Stimulated activated CD8-positive, alpha-beta memory T cell treated with anti-CD3 and anti-CD28 coated beads, Interleukin-12 subunit alpha, Interleukin-12 subunit beta, amount 100 ng/mL, for 1 hour (primary cell): ENCODE measurements around the gene SAMD11.
"Not testable (repeated sequence)": the region's sequence is repeated elsewhere in the genome, so short reads cannot be mapped to it uniquely, and the experiment has no call there.

Experiments used
- DNase-seq: peaks from one replicate; pipeline ENCODE4 v3.0.0-alpha.2; 2020; ENCODE audit warnings: low read depth

SAMD11 gene

DNA sequence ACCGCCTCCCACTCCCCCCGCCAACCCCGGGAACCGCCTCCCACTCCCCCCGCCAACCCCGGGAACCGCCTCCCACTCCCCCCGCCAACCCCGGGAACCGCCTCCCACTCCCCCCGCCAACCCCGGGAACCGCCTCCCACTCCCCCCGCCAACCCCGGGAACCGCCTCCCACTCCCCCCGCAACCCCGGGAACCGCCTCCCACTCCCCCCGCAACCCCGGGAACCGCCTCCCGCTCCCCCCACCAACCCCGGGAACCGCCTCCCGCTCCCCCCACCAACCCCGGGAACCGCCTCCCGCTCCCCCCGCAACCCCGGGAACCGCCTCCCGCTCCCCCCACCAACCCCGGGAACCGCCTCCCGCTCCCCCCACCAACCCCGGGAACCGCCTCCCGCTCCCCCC lies 53.1 kb downstream of the SAMD11 start:
- DNase-seq, result not testable (repeated sequence)

- DNase-seq, result no peak
These were observed 54.5 kb downstream of the SAMD11 start for GRCh38 chr1:978069-978834.

DNA sequence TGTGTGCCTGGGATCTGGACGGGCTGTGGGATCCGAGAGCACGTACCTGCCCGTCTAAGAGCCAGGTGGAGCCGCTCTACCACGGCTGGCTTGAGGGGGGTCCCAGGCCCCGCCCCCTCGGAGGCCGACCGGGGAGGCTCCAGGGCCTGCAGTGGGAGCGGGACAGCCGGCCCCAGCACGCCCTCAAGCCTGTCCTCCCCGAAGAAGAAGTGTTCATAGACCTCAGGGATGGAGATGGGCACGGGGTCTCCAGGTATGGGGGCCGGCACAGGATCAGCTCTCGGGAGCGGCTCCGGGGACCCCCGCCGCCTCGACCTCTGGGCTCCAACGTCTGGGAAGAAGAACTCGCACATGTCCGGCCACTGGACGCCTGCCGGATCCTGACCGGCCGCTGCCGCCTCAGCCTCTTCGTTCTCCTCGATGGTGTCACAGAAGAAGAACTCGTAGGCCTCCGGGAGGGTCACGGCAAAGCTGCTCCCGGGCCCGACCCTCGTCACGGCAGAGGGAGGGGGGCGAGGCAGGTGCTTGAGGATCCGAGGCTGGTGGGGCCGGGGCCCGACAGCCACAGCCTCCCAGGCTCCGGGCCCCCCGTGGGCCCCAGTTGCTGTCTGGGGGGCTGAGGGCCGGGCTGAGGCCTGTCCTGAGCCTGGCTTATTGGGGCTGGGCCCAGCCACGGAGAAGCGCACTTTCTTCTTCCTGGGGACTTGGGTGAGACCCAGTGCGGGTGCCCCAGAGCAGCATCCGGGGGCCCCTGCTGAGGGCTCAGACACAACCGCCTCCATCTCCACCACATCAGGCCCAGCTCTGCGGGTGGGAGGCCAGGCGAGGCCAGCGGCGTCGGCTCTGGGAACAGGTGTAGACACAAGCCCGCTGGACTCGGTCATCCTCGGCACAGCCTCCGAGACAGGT lies 55.4 kb downstream of the SAMD11 start:
- no peak for DNase-seq

DNA sequence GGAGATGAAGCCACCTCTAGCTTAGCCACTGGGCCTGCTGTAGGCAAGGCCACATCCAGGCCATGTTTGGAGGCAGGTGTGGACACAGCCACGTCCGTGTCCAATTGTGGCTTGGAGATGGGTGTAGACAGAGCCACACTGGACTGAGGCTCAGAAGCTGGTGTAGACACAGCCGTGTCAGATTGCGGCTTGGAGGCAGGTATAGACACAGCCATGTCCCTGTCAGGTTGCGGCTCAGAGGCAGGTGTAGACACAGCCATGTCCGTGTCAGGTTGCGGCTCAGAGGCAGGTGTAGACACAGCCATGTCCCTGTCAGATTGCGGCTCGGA lies 56.0 kb downstream of the SAMD11 start:
- no peak for DNase-seq

DNA sequence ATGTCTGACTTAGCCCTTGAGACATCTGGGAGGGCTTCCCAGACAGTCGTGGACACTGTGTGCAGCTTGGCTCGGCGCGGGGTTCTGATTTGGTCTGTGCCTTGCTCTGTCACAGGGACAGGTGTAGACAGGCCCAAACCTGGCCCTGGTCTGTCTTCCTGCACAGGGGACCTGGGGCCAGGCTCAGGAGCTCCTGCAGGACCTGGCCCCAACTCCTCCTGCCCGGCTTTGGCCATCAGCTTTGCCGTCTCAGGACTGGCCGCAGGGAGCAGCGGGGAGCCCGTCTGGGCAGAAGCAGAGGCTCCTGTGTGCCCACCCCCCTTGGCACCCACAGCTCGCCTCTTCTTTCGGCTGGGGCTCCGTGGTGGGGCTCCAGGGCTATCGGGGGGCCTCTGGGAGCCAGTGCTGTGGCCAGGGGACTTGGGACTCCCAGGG lies 56.4 kb downstream of the SAMD11 start:
- no peak for DNase-seq

- DNase-seq, result no peak
These were observed 57.1 kb downstream of the SAMD11 start for GRCh38 chr1:980602-981395.

- DNase-seq, result no peak
These were observed 57.8 kb downstream of the SAMD11 start for GRCh38 chr1:981491-981954.

GRCh38 chr1:981955-982558 lies 58.3 kb downstream of the SAMD11 start, which contains the start of gene PERM1:
Gene PERM1, minus strand, starts transcription at chr1:982093. Its CDS starts 1,064 bp downstream, at chr1:981029.
- no peak for DNase-seq

- no peak for DNase-seq
These were observed 59.2 kb downstream of the SAMD11 start for GRCh38 chr1:982765-983436.

- DNase-seq, result peak; percentile 44
These were observed 60.2 kb downstream of the SAMD11 start for GRCh38 chr1:983798-984475.

DNA sequence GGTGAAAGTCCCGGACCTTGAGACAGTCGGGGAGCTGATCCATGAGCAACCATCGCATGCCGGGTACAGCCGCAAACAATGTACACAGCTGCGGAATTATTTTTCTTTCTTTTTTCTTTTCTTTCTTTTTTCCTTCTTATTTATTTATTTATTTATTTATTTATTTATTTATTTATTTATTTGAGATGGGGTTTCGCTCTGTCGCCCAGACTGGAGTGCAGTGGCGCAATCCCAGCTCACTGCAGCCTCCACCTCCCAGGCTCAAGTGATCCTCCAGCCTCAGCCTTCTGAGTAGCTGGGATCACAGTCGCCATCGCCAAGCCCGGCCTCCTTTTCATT lies 60.7 kb downstream of the SAMD11 start:
- no peak for DNase-seq

- DNase-seq, result no peak
These were observed 61.4 kb downstream of the SAMD11 start for GRCh38 chr1:985126-985525.

DNA sequence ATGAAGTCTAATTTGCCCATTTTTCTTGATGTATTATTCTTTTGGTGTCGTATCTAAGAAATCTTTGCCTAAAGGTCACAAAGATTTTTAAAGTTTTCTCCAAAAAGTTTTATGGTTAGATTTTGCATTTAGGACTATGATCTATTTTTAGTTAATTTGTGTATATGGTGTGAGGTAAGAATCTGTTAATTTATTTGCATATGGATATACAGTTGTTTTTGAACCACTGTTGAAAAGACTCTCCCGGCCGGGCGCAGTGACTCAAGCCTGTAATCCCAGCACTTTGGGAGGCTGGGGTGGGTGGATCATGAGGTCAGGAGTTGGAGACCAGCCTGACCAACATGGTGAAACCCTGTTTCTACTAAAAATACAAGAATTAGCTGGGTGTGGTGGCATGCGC lies 64.3 kb downstream of the SAMD11 start:
- DNase-seq, result not testable (repeated sequence)

DNA sequence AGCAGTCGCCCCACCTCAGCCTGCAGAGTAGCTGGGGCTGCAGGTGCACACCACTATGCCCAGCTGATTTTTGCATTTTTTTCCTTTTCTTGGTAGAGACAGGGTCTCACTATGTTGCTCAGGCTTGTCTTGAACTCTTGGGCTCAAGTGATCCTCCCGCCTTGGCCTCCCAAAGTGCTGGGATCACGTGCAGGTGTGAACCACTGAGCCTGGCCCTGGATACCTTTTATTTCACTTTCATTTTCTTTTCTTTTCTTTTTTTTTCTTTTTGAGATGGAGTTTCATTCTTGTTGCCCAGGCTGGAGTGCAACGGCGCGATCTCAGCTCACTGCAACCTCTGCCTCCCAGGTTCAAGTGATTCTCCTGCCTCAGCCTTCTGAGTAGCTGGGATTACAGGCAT lies 67.6 kb downstream of the SAMD11 start:
- not testable (repeated sequence) for DNase-seq

DNA sequence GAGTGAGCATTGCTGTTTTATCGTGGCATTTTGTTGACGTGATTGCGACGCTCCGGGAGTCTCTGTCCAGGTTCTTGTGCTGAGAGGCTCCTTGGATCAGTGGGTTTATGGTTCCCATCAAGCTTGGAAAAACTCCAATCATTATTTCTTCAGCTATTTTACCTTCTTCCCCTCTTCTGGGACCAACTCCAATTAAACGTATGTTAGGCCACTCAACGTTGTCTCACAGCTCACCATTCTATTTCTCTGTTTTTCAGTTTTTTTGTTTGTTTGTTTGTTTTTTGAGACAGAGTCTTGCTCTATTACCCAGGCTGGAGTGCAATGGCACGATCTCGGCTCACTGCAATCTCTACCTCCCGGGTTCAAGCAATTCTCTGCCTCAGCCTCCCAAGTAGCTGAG lies 68.2 kb downstream of the SAMD11 start:
- no peak for DNase-seq

DNA sequence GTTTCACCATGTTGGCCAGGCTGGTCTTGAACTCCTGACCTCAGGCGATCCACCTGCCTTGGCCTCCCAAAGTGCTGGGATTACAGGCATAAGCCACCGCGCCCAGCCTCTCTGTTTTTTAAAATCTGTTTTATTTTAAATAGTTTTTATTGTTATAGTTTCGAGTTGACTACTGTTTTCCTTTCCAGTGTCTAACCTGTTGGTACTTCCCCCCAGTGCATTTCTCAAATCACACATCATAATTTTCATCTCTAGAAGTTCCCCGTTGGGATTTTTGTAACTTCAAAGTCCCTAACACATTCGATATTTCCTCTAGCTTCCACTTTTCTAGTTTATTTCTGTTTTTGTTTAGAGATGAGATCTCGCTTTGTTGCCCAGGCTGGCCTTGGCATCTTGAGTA lies 68.6 kb downstream of the SAMD11 start:
- DNase-seq, result no peak

DNA sequence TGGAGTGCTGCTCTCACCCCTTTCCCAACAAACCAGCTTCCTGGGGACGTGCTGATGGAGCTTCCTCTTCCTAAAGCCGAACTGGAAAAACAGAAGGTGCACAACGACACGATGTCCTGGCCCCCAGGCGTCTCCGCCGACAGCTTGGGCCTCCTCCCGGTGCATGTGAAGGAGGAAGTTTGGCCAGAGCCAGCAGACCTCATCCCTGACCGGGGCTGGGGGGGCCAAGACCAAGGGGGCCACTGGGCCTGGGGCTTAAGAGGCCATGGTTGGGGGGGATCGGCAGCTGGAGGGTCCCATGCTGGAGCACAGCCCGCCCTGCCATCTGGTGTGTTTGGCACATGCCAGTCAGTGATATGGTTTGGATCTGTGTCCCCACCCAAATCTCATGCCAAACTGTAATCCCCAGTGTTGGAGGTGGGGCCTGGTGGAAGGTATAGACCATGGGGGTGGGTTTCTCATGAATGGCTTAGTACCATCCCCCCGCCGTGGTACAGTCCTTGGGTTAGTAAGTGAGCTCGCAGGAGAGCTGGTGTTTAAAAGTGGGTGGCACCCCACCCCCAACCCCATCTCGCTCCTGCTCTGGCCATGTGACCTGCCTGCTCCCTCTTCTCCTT lies 69.8 kb downstream of the SAMD11 start:
- no peak for DNase-seq
